ENCODE measurements around the gene ANKRD39.

- no peak for TF ChIP-seq EZH2phosphoT487 (IDR thresholded peaks at IDR 0.05; ENCODE audit: borderline replicate concordance, low read length)
- TF ChIP-seq, protein P1, sequence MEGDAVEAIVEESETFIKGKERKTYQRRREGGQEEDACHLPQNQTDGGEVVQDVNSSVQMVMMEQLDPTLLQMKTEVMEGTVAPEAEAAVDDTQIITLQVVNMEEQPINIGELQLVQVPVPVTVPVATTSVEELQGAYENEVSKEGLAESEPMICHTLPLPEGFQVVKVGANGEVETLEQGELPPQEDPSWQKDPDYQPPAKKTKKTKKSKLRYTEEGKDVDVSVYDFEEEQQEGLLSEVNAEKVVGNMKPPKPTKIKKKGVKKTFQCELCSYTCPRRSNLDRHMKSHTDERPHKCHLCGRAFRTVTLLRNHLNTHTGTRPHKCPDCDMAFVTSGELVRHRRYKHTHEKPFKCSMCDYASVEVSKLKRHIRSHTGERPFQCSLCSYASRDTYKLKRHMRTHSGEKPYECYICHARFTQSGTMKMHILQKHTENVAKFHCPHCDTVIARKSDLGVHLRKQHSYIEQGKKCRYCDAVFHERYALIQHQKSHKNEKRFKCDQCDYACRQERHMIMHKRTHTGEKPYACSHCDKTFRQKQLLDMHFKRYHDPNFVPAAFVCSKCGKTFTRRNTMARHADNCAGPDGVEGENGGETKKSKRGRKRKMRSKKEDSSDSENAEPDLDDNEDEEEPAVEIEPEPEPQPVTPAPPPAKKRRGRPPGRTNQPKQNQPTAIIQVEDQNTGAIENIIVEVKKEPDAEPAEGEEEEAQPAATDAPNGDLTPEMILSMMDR (conservative IDR thresholded peaks at IDR 0.05; ENCODE audit: low read depth, low read length) = no peak
Measured at GRCh38 chr2:96891591-96892333, 33.9 kb upstream of the ANKRD39 start.

All from PC-3 (cell line).